ENCODE data around the gene MAPKAP1.

The MAPKAP1 gene

GRCh38 chr9:125529589-125530515 lies 177.2 kb downstream of the MAPKAP1 start:
- no peak for DNase-seq

GRCh38 chr9:125529107-125529506 lies 177.9 kb downstream of the MAPKAP1 start:
- no peak for DNase-seq

GRCh38 chr9:125527471-125528002 lies 179.5 kb downstream of the MAPKAP1 start:
- no peak for DNase-seq

GRCh38 chr9:125525921-125526631 lies 180.9 kb downstream of the MAPKAP1 start:
- DNase-seq, result no peak

- DNase-seq, result no peak
Measured at GRCh38 chr9:125524583-125525355, 182.2 kb downstream of the MAPKAP1 start.

- no peak for DNase-seq
Measured at GRCh38 chr9:125523681-125524080, 183.3 kb downstream of the MAPKAP1 start.

- no peak for DNase-seq
Measured at GRCh38 chr9:125522328-125522725, 184.7 kb downstream of the MAPKAP1 start.

- DNase-seq, result no peak
Measured at GRCh38 chr9:125521462-125522327, 185.3 kb downstream of the MAPKAP1 start.

GRCh38 chr9:125519734-125520133 lies 187.3 kb downstream of the MAPKAP1 start:
- no peak for DNase-seq

- DNase-seq, result no peak
Measured at GRCh38 chr9:125517577-125517976, 189.4 kb downstream of the MAPKAP1 start.

GRCh38 chr9:125515983-125516940 lies 190.7 kb downstream of the MAPKAP1 start:
- DNase-seq, result no peak

GRCh38 chr9:125515281-125515680 lies 191.7 kb downstream of the MAPKAP1 start:
- DNase-seq, result no peak

GRCh38 chr9:125514468-125514867 lies 192.5 kb downstream of the MAPKAP1 start:
- no peak for DNase-seq

GRCh38 chr9:125513668-125514413 lies 193.2 kb downstream of the MAPKAP1 start:
- DNase-seq, result no peak

- no peak for DNase-seq
Measured at GRCh38 chr9:125513303-125513667, 193.7 kb downstream of the MAPKAP1 start.

- DNase-seq, result no peak
Measured at GRCh38 chr9:125511789-125512660, 195.0 kb downstream of the MAPKAP1 start.

- no peak for DNase-seq
Measured at GRCh38 chr9:125510980-125511379, 196.0 kb downstream of the MAPKAP1 start.

- no peak for DNase-seq
Measured at GRCh38 chr9:125509476-125509875, 197.5 kb downstream of the MAPKAP1 start.

- no peak for DNase-seq
Measured at GRCh38 chr9:125508249-125508648, 198.8 kb downstream of the MAPKAP1 start.

All from NCI-H774 (cell line).